HEK293 (cell line): ENCODE measurements around the gene HLA-DPA1.

Source experiments
- CTCF ChIA-PET: fragments of 350-600 bp; formaldehyde crosslinking; extraction: SDS; loops from one replicate; lab custom pipeline; 2021; ENCODE audit warnings: antibody characterized with exemption; lab: Yijun Ruan, JAX
- POLR2A ChIA-PET: fragments of 300-600 bp; formaldehyde crosslinking; extraction: SDS; loops from one replicate; lab custom pipeline; 2020; ENCODE audit warnings: antibody characterized with exemption, inconsistent platforms; lab: Yijun Ruan, JAX
- H3K27ac ChIP-seq: fragments of 200-500 bp; sonication (Bioruptor generic); 2 replicates; pipeline ENCODE4 v1.5.1; 2014; ENCODE audit warnings: low read depth, low read length, control low read depth, inconsistent platforms; ENCODE audit errors: extremely low read depth
- H3K36me3 ChIP-seq, 2 experiments: fragments of 200-500 bp in 1 of 2; sonication (Bioruptor generic) in 1 of 2; 1 replicate in 1 of 2; 2 replicates in 1 of 2; pipeline ENCODE4 v1.5.1; 2014 to 2017; ENCODE audit warnings: inconsistent platforms in 2 of 2, low read length in 2 of 2; ENCODE audit not compliant: control insufficient read depth in 2 of 2, insufficient read depth in 1 of 2
- H3K4me1 ChIP-seq: fragments of 200-500 bp; sonication (Bioruptor generic); 2 replicates; pipeline ENCODE4 v1.5.1; 2014; ENCODE audit warnings: mild to moderate bottlenecking, low read length, inconsistent platforms; ENCODE audit not compliant: control insufficient read depth, insufficient read depth
- H3K4me3 ChIP-seq: 2 replicates; pipeline ENCODE4 v1.5.1; 2011; ENCODE audit warnings: low read depth, mild to moderate bottlenecking, control low read depth, low read length, moderate library complexity
- H3K9me3 ChIP-seq: fragments of 200-500 bp; sonication (Bioruptor generic); 2 replicates; pipeline ENCODE4 v1.5.1; 2014; ENCODE audit warnings: low read depth, low read length, inconsistent platforms; ENCODE audit not compliant: control insufficient read depth, insufficient read depth
- GLIS1 ChIP-seq: fragments of 450-650 bp; formaldehyde crosslinking; IDR thresholded peaks from 2 replicates; pipeline ENCODE4 v1.5.1; 2016; ENCODE audit warnings: missing biosample characterization, missing genetic modification characterization
- HOXD13 ChIP-seq: sonication (generic); formaldehyde crosslinking; IDR thresholded peaks from 2 replicates; pipeline ENCODE4 v1.8.0; 2022; ENCODE audit warnings: missing genetic modification reagents, borderline replicate concordance
- IKZF3 ChIP-seq: fragments of 450-650 bp; IDR thresholded peaks from 2 replicates; pipeline ENCODE4 v1.5.0; 2018; ENCODE audit warnings: missing biosample characterization, mild to moderate bottlenecking, missing genetic modification characterization, moderate library complexity
- KLF10 ChIP-seq: fragments of 450-650 bp; IDR thresholded peaks from 2 replicates; pipeline ENCODE4 v1.5.1; 2018; ENCODE audit warnings: missing biosample characterization, mild to moderate bottlenecking, missing genetic modification characterization
- MZF1 ChIP-seq: fragments of 450-650 bp; formaldehyde crosslinking; IDR thresholded peaks from 2 replicates; pipeline ENCODE4 v1.5.1; 2017; ENCODE audit warnings: missing biosample characterization, missing genetic modification characterization, borderline replicate concordance
- OVOL3 ChIP-seq: fragments of 450-650 bp; formaldehyde crosslinking; IDR thresholded peaks from 2 replicates; pipeline ENCODE4 v1.5.1; 2016; ENCODE audit warnings: missing biosample characterization, missing genetic modification characterization
- ZBTB21 ChIP-seq: fragments of 450-650 bp; formaldehyde crosslinking; IDR thresholded peaks from 2 replicates; pipeline ENCODE4 v1.5.1; 2017; ENCODE audit warnings: missing biosample characterization, missing genetic modification characterization
- ZBTB8A ChIP-seq: fragments of 450-650 bp; formaldehyde crosslinking; IDR thresholded peaks from 2 replicates; pipeline ENCODE4 v1.5.1; 2016; ENCODE audit warnings: missing biosample characterization, missing genetic modification characterization
- ZEB2 ChIP-seq: fragments of 450-650 bp; formaldehyde crosslinking; IDR thresholded peaks from 2 replicates; pipeline ENCODE4 v1.5.1; 2016; ENCODE audit warnings: missing biosample characterization, missing genetic modification characterization
- ZIC2 ChIP-seq: fragments of 450-650 bp; formaldehyde crosslinking; IDR thresholded peaks from 2 replicates; pipeline ENCODE4 v1.5.1; 2016; ENCODE audit warnings: missing biosample characterization, missing genetic modification characterization
- ZNF121 ChIP-seq: fragments of 450-650 bp; formaldehyde crosslinking; IDR thresholded peaks from 2 replicates; pipeline ENCODE4 v1.5.1; 2016; ENCODE audit warnings: missing biosample characterization, missing genetic modification characterization
- ZNF133 ChIP-seq: fragments of 450-650 bp; formaldehyde crosslinking; IDR thresholded peaks from 2 replicates; pipeline ENCODE4 v1.5.1; 2016; ENCODE audit warnings: missing biosample characterization, missing genetic modification characterization
- ZNF140 ChIP-seq: fragments of 450-650 bp; formaldehyde crosslinking; IDR thresholded peaks from 2 replicates; pipeline ENCODE4 v1.5.1; 2016; ENCODE audit warnings: missing biosample characterization, missing genetic modification characterization
- ZNF155 ChIP-seq: fragments of 450-650 bp; formaldehyde crosslinking; IDR thresholded peaks from 2 replicates; pipeline ENCODE4 v1.5.1; 2016; ENCODE audit warnings: missing biosample characterization, missing genetic modification characterization
- ZNF23 ChIP-seq: fragments of 450-650 bp; formaldehyde crosslinking; IDR thresholded peaks from 2 replicates; pipeline ENCODE4 v1.5.1; 2016; ENCODE audit warnings: missing biosample characterization, missing genetic modification characterization, borderline replicate concordance
- ZNF248 ChIP-seq: fragments of 450-650 bp; formaldehyde crosslinking; IDR thresholded peaks from 2 replicates; pipeline ENCODE4 v1.5.1; 2017; ENCODE audit warnings: missing biosample characterization, missing genetic modification characterization
- ZNF341 ChIP-seq: fragments of 450-650 bp; formaldehyde crosslinking; IDR thresholded peaks from 2 replicates; pipeline ENCODE4; 2016; ENCODE audit warnings: low read depth, missing biosample characterization, missing genetic modification characterization
- ZNF350 ChIP-seq: fragments of 450-650 bp; formaldehyde crosslinking; IDR thresholded peaks from 2 replicates; pipeline ENCODE4 v1.5.0; 2017; ENCODE audit warnings: missing biosample characterization, mild to moderate bottlenecking, missing genetic modification characterization
- ZNF48 ChIP-seq: fragments of 450-650 bp; formaldehyde crosslinking; IDR thresholded peaks from 2 replicates; pipeline ENCODE4 v1.5.1; 2016; ENCODE audit warnings: missing biosample characterization, missing genetic modification characterization
- ZNF510 ChIP-seq: fragments of 450-650 bp; formaldehyde crosslinking; IDR thresholded peaks from 2 replicates; pipeline ENCODE4 v1.5.1; 2018; ENCODE audit warnings: mild to moderate bottlenecking, missing genetic modification characterization, missing biosample characterization; ENCODE audit not compliant: insufficient replicate concordance
- ZNF585B ChIP-seq: fragments of 450-650 bp; formaldehyde crosslinking; IDR thresholded peaks from 2 replicates; pipeline ENCODE4 v1.5.1; 2016; ENCODE audit warnings: missing biosample characterization, missing genetic modification characterization
- ZNF623 ChIP-seq: fragments of 450-650 bp; formaldehyde crosslinking; IDR thresholded peaks from 2 replicates; pipeline ENCODE4 v1.5.1; 2016; ENCODE audit warnings: missing biosample characterization, missing genetic modification characterization
- ZNF624 ChIP-seq: fragments of 450-650 bp; formaldehyde crosslinking; IDR thresholded peaks from 2 replicates; pipeline ENCODE4 v1.5.1; 2017; ENCODE audit warnings: missing biosample characterization, missing genetic modification characterization
- ZNF768 ChIP-seq: fragments of 450-650 bp; formaldehyde crosslinking; IDR thresholded peaks from 2 replicates; pipeline ENCODE4 v1.5.1; 2018; ENCODE audit warnings: missing biosample characterization, mild to moderate bottlenecking, missing genetic modification characterization
- ZNF776 ChIP-seq: fragments of 450-650 bp; formaldehyde crosslinking; IDR thresholded peaks from 2 replicates; pipeline ENCODE4 v1.5.0; 2017; ENCODE audit warnings: missing biosample characterization, missing genetic modification characterization, borderline replicate concordance
- ZNF837 ChIP-seq: fragments of 450-650 bp; formaldehyde crosslinking; IDR thresholded peaks from 2 replicates; pipeline ENCODE4 v1.5.1; 2016; ENCODE audit warnings: missing biosample characterization, missing genetic modification characterization
- TF ChIP-seq, protein P1 (sequence below): fragments of 450-650 bp; formaldehyde crosslinking; IDR thresholded peaks from 2 replicates; pipeline ENCODE4 v1.5.1; 2016; ENCODE audit warnings: missing biosample characterization, missing genetic modification characterization
- TF ChIP-seq, protein P2 (sequence below): sonication (generic); formaldehyde crosslinking; IDR thresholded peaks from 2 replicates; pipeline ENCODE4 v1.8.1; 2022; ENCODE audit warnings: mild to moderate bottlenecking, moderate library complexity, missing genetic modification reagents
- TF ChIP-seq, protein P3 (sequence below): fragments of 450-650 bp; formaldehyde crosslinking; IDR thresholded peaks from 2 replicates; pipeline ENCODE4 v1.5.1; 2016; ENCODE audit warnings: missing biosample characterization, missing genetic modification characterization, low read depth
- TF ChIP-seq, protein P4 (sequence below): fragments of 450-650 bp; formaldehyde crosslinking; IDR thresholded peaks from 2 replicates; pipeline ENCODE4; 2016; ENCODE audit warnings: missing biosample characterization, missing genetic modification characterization

HLA-DPA1 gene

DNA sequence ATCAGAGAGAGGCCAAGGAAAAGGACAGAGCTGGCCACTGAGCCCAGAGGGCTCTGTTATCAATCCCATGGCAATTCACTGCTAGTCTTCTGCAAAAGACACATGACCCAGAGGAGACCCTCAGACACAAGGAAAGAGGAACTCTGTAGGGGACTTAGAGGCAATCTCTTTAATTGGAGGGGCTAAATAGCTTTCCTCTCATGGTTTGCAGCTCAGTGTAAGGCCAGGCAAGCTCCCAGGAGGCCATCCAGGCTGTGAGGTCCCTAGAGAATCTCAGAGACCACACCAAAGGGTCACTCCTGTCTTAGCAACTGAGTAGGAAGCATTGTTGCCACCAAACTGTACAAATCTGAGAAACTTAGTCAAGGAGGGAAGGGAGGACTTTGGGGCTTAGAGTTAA lies 54.1 kb downstream of the HLA-DPA1 start:
- ChIA-PET POLR2A (interaction anchor here (1.4 kb wide), 1 partner anchor 55 kb away, joined by 3 read pairs; no protein-coding TSS in a partner anchor), CTCF (interaction anchor here (0.9 to 3.4 kb wide), 3 partner anchors 71 to 229 kb away, joined by 4 to 35 read pairs (median 6); no protein-coding TSS in a partner anchor)
- TF ChIP-seq ZNF133 (no peak), ZBTB8A (tag by site-specific recombination) (no peak), ZNF837 (tag by site-specific recombination) (no peak), ZNF510 (tag by site-specific recombination) (no peak), ZNF23 (tag by site-specific recombination) (no peak), ZNF768 (tag by site-specific recombination) (no peak), ZNF585B (tag by site-specific recombination) (no peak), ZBTB21 (tag by site-specific recombination) (no peak), ZNF624 (tag by site-specific recombination) (no peak), OVOL3 (tag by site-specific recombination) (no peak), ZNF776 (tag by site-specific recombination) (no peak), ZNF350 (no peak), GLIS1 (tag by site-specific recombination) (no peak), ZNF121 (tag by site-specific recombination) (no peak)
- TF ChIP-seq, protein P1, sequence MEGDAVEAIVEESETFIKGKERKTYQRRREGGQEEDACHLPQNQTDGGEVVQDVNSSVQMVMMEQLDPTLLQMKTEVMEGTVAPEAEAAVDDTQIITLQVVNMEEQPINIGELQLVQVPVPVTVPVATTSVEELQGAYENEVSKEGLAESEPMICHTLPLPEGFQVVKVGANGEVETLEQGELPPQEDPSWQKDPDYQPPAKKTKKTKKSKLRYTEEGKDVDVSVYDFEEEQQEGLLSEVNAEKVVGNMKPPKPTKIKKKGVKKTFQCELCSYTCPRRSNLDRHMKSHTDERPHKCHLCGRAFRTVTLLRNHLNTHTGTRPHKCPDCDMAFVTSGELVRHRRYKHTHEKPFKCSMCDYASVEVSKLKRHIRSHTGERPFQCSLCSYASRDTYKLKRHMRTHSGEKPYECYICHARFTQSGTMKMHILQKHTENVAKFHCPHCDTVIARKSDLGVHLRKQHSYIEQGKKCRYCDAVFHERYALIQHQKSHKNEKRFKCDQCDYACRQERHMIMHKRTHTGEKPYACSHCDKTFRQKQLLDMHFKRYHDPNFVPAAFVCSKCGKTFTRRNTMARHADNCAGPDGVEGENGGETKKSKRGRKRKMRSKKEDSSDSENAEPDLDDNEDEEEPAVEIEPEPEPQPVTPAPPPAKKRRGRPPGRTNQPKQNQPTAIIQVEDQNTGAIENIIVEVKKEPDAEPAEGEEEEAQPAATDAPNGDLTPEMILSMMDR: no peak
- TF ChIP-seq, protein P2, sequence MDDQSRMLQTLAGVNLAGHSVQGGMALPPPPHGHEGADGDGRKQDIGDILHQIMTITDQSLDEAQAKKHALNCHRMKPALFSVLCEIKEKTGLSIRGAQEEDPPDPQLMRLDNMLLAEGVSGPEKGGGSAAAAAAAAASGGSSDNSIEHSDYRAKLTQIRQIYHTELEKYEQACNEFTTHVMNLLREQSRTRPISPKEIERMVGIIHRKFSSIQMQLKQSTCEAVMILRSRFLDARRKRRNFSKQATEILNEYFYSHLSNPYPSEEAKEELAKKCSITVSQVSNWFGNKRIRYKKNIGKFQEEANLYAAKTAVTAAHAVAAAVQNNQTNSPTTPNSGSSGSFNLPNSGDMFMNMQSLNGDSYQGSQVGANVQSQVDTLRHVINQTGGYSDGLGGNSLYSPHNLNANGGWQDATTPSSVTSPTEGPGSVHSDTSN: no peak
- H3K4me1 ChIP-seq: no peaks in the 10 kb centered on the region
- H3K4me3 ChIP-seq: no peak overlapping the region
- H3K9me3 ChIP-seq: no peaks in the 10 kb centered on the region
- H3K36me3 ChIP-seq: no peaks in the 10 kb centered on the region
- H3K27ac ChIP-seq: no peak overlapping the region

DNA sequence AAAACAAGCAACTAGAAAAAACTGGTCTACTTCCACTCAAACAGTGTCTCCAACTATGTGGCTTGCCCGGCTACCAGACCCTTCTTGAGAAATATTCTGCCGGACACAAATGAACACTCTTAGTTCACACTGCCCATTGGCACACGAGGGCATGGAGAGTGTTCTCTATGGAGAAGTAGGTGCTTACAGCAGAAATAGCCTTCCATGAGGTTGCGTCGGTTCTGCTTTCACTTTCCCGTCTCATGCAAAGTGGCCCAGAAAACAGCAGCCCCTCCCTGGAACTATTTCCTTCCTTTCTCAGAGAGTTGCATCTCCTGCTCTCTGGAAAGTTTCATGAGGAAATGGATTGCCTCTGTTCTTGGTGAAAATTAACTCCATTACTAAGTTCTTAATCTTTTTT lies 54.5 kb downstream of the HLA-DPA1 start:
- Histone ChIP-seq H3K4me1 (no peaks in the 10 kb centered on the region), H3K4me3 (no peak overlapping the region), H3K9me3 (no peaks in the 10 kb centered on the region), H3K27ac (no peak overlapping the region), H3K36me3 (no peaks in the 10 kb centered on the region)
- no peak for TF ChIP-seq MZF1 (tag by site-specific recombination)
- TF ChIP-seq HOXD13 (CRISPR knock-in tag): no peak
- no peak for TF ChIP-seq ZNF623 (tag by site-specific recombination)
- TF ChIP-seq ZNF248 (tag by site-specific recombination): no peak
- no peak for TF ChIP-seq ZNF48 (tag by site-specific recombination)
- TF ChIP-seq IKZF3 (tag by site-specific recombination): no peak
- no peak for TF ChIP-seq ZBTB8A (tag by site-specific recombination)
- no peak for TF ChIP-seq ZNF155
- TF ChIP-seq ZNF585B (tag by site-specific recombination): no peak
- TF ChIP-seq ZNF341 (tag by site-specific recombination): no peak
- no peak for TF ChIP-seq KLF10
- TF ChIP-seq, protein P3, sequence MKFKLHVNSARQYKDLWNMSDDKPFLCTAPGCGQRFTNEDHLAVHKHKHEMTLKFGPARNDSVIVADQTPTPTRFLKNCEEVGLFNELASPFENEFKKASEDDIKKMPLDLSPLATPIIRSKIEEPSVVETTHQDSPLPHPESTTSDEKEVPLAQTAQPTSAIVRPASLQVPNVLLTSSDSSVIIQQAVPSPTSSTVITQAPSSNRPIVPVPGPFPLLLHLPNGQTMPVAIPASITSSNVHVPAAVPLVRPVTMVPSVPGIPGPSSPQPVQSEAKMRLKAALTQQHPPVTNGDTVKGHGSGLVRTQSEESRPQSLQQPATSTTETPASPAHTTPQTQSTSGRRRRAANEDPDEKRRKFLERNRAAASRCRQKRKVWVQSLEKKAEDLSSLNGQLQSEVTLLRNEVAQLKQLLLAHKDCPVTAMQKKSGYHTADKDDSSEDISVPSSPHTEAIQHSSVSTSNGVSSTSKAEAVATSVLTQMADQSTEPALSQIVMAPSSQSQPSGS (tag by site-specific recombination): no peak
- TF ChIP-seq ZNF350: no peak
- no peak for TF ChIP-seq ZNF140 (tag by site-specific recombination)
- TF ChIP-seq, protein P4, sequence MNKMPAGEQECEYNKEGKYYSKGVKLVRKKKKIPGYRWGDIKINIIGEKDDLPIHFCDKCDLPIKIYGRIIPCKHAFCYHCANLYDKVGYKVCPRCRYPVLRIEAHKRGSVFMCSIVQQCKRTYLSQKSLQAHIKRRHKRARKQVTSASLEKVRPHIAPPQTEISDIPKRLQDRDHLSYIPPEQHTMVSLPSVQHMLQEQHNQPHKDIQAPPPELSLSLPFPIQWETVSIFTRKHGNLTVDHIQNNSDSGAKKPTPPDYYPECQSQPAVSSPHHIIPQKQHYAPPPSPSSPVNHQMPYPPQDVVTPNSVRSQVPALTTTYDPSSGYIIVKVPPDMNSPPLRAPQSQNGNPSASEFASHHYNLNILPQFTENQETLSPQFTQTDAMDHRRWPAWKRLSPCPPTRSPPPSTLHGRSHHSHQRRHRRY (tag by site-specific recombination): no peak
- TF ChIP-seq ZIC2 (tag by site-specific recombination): no peak
- TF ChIP-seq ZEB2 (tag by site-specific recombination): no peak
- CTCF ChIA-PET: interaction anchor here (0.9 to 3.4 kb wide), 5 partner anchors 30 to 230 kb away, joined by 3 to 35 read pairs (median 4); no protein-coding TSS in a partner anchor
- POLR2A ChIA-PET: interaction anchor here (1.4 kb wide), 1 partner anchor 55 kb away, joined by 3 read pairs; no protein-coding TSS in a partner anchor
